ENCODE measurements around the gene PRUNE2. TPM values are rescaled to one million over a fixed set of nuclear protein-coding genes. Genes with fewer than 3 reads are reported as not detected.
"Not testable (repeated sequence)": the region's sequence is repeated elsewhere in the genome, so short reads cannot be mapped to it uniquely, and the experiment has no call there.

PRUNE2 gene
- total RNA-seq, 4 donors from 2014 or later: 3.6 to 16.2 (median 6.4) TPM

- H3K27ac ChIP-seq: no peak overlapping the region
- DNase-seq (ENCODE audit: low spot score in 2 of 2): no peak
- H3K9me3 ChIP-seq: no peaks in the 10 kb centered on the region
- no peaks in the 10 kb centered on the region for H3K36me3 ChIP-seq
- no peaks in the 10 kb centered on the region for H3K27me3 ChIP-seq
- TF ChIP-seq CTCF (IDR thresholded peaks at IDR 0.05) (no peak), POLR2AphosphoS5 (IDR thresholded peaks at IDR 0.05) (no peak), EP300 (IDR thresholded peaks at IDR 0.05) (no peak), POLR2A (IDR thresholded peaks at IDR 0.05) (no peak)
- H3K4me1 ChIP-seq: no peaks in the 10 kb centered on the region
- WGBS: 29% methylated on average over 1 of the region's 1 CpG
- no peak overlapping the region for H3K4me3 ChIP-seq
These were observed 238.4 kb downstream of the PRUNE2 start for GRCh38 chr9:76667521-76667957.

- WGBS: 82% methylated on average over 11 of the region's 11 CpGs
- DNase-seq (ENCODE audit: low spot score in 2 of 2); H3K27me3 ChIP-seq; H3K4me3 ChIP-seq; H3K4me1 ChIP-seq; H3K27ac ChIP-seq; H3K9me3 ChIP-seq; H3K36me3 ChIP-seq: not testable (repeated sequence)
These were observed 239.9 kb downstream of the PRUNE2 start for GRCh38 chr9:76665966-76666365.

- H3K27me3 ChIP-seq: no peaks in the 10 kb centered on the region
- no peak for DNase-seq (ENCODE audit: low spot score in 2 of 2)
- WGBS: 81% methylated on average over 5 of the region's 5 CpGs
- no peaks in the 10 kb centered on the region for H3K36me3 ChIP-seq
- H3K9me3 ChIP-seq: no peaks in the 10 kb centered on the region
- H3K4me1 ChIP-seq: no peaks in the 10 kb centered on the region
- no peak for TF ChIP-seq EP300 (IDR thresholded peaks at IDR 0.05)
- no peak overlapping the region for H3K27ac ChIP-seq
- no peak overlapping the region for H3K4me3 ChIP-seq
These were observed 240.5 kb downstream of the PRUNE2 start for GRCh38 chr9:76665458-76665857.

GRCh38 chr9:76664120-76664519 lies 241.8 kb downstream of the PRUNE2 start:
- Histone ChIP-seq H3K27me3 (no peaks in the 10 kb centered on the region), H3K36me3 (no peaks in the 10 kb centered on the region), H3K9me3 (no peaks in the 10 kb centered on the region), H3K4me1 (no peaks in the 10 kb centered on the region), H3K27ac (no peak overlapping the region), H3K4me3 (no peak overlapping the region)
- no peak for TF ChIP-seq EP300 (IDR thresholded peaks at IDR 0.05)
- TF ChIP-seq POLR2A (IDR thresholded peaks at IDR 0.05): no peak
- TF ChIP-seq CTCF (IDR thresholded peaks at IDR 0.05): no peak
- no peak for TF ChIP-seq POLR2AphosphoS5 (IDR thresholded peaks at IDR 0.05)
- DNase-seq (ENCODE audit: low spot score in 2 of 2): no peak
- 63% methylated on average over 1 of the region's 1 CpG for WGBS

GRCh38 chr9:76662476-76663281 lies 243.2 kb downstream of the PRUNE2 start:
- no peaks in the 10 kb centered on the region for H3K9me3 ChIP-seq
- no peak overlapping the region for H3K27ac ChIP-seq

More at GRCh38 chr9:76662476-76663281, 243.2 kb downstream of the PRUNE2 start:
- Histone ChIP-seq H3K4me3 (no peak overlapping the region), H3K36me3 (no peaks in the 10 kb centered on the region), H3K4me1 (no peaks in the 10 kb centered on the region), H3K27me3 (no peaks in the 10 kb centered on the region)
- no peak for TF ChIP-seq EP300 (IDR thresholded peaks at IDR 0.05)
- TF ChIP-seq POLR2A (IDR thresholded peaks at IDR 0.05): no peak
- TF ChIP-seq CTCF (IDR thresholded peaks at IDR 0.05): no peak
- TF ChIP-seq POLR2AphosphoS5 (IDR thresholded peaks at IDR 0.05): no peak
- 44% methylated on average over 6 of the region's 6 CpGs for WGBS
- no peak for DNase-seq (ENCODE audit: low spot score in 2 of 2)
